ENCODE measurements around the gene FXYD1.
"Not testable (repeated sequence)": the region's sequence is repeated elsewhere in the genome, so short reads cannot be mapped to it uniquely, and the experiment has no call there.

FXYD1 gene

DNA sequence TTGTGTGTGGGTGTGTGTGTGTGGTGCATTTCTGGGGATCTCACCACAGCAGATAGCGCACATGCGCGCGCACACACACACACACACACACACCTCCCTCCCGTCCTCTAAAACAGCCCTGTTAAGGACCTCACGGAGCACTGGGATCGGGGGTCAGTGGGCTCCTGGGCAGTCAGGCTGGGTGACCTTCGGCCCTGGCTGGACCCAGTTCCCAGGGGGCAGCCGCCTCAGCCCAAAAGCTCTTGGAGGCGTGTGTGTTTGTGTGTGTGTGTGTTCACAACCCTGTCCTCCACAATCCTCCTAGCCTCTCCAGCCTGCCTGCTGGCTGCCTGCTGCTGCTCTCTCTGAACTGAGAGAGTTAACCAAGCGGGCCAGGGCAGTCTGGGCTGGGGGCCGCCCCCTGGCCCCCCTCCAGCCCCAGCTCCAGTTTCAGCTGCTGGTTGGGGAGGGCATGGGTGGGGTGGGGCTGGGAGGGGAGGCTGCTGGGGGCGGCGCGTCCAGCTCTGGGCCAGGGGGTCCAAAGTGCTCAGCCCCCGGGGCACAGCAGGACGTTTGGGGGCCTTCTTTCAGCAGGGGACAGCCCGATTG lies at the start of gene FXYD1:
Gene FXYD1, plus strand, starts transcription at position 520 of the 588 bp plus-strand sequence. CDS start 1,256 bp downstream, outside the sequence.
- DNase-seq, result peak; percentile 26

- DNase-seq, result no peak
Observed at GRCh38 chr19:35089554-35089953, 49.1 kb upstream of the FXYD1 start.

GRCh38 chr19:35090160-35090505 lies 48.5 kb upstream of the FXYD1 start:
- no peak for DNase-seq

DNA sequence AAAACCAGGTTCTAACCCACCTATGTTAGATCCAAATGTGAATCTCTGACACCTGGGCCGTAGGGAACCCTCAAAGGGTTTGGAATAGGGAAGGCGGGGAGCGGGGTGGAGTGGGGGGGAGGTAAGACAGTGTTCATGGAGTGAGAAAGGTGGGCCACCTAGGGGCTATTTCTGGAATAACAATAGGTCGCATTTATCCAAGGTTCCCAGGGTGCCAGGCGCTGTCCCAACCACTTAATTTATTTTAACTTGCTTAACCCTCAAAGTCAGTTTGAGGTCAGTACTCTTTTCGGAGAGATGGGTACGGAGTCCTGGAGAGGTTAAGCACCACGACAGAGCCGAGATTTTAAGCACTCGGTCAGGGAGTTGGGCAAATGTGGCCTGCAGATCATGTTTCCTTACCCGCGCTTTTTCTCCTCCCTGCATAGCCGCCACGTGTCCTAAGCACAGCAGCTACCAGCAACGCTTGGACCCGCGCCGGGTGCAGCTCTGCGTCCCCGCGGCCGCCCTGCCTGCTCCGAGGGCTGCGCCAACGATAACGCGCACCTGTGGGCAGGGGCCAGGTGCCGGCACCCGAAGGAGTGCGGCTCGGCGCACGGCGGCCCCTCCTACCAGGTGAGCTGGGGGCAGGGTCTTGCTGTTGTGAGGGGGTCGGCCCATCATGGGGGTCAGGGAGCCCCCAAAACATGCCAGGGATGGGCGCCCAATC lies 48.0 kb upstream of the FXYD1 start:
- DNase-seq, result peak; percentile 75

DNA sequence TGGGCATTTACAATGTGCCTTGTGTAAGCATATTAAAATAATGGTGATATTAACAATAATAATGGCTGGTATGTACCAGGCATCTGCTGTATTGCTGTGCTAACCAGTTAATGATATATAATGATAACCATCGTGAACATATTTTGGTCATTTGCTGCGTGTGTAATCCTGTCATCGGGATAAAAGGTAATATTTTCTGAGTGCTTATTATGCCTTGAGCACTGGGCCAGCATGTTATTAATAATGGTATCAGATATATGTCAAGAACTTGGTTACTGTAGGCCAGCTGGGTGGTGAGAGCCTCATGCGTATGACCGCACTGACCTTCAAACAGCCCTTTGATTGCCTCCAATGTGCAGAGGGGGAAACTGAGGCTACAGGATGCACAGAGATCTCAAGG lies 45.2 kb upstream of the FXYD1 start:
- no peak for DNase-seq

GRCh38 chr19:35093941-35094647 lies 44.5 kb upstream of the FXYD1 start:
- DNase-seq, result no peak

DNA sequence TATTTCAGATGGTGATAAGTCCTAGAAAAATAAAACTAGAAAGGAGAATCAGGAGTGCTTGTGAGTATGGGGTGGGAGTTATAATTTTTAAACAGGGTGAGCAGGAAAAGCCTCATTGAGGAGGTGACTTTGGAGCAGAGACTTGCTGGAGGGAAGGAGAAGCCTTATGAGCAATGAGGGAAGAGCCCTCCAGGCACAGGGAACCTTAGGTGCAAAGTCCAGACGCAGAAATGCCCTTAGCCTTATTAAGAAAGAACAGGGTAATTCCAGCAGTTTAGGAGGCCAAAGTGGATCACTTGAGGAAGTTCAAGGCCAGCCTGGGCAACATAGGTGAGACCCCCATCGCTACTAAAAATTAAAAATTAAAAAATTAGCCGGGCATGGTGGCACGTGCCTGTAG lies 44.0 kb upstream of the FXYD1 start:
- no peak for DNase-seq

DNA sequence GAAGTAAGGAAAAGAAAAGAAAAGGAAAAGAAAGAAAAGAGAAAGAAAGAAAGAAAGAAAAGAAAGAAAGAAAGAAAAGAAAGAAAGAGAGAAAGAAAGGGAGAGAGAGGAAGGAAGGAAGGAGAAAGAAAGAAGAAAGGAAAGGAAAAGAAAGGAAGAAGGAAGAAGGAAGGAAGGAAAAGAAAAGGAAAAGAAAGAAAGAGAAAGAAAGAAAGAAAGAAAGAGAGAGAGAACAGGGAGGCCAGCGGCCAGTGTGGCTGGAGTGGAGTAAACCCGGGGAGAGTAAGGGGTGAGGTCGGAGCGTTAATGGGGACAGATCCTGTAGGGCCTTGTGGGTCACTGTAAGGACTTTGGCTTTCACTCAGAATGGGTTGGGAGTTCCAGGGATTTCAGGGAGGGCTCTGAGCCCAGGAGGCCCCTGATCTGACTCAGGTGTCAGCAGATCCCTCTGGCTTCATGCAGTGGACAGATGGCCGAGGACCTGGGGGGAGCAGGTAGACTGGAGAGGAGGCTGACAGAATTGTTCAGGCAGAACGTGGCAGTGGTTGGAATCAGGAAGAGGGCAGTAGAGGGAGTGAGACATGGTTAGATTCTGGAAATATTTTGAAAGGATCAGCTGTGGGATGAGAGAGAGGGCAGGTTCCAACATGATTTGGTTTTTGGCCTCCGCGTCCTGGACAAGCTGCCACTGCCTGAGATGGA lies 42.8 kb upstream of the FXYD1 start:
- no peak for DNase-seq

- DNase-seq, result no peak
Observed at GRCh38 chr19:35098413-35099049, 40.1 kb upstream of the FXYD1 start.

GRCh38 chr19:35099155-35099896 lies 39.3 kb upstream of the FXYD1 start:
- no peak for DNase-seq

- DNase-seq, result no peak
Observed at GRCh38 chr19:35099897-35100275, 38.7 kb upstream of the FXYD1 start.

- DNase-seq, result no peak
Observed at GRCh38 chr19:35100588-35101533, 37.8 kb upstream of the FXYD1 start.

- not testable (repeated sequence) for DNase-seq
Observed at GRCh38 chr19:35101949-35102348, 36.7 kb upstream of the FXYD1 start.

DNA sequence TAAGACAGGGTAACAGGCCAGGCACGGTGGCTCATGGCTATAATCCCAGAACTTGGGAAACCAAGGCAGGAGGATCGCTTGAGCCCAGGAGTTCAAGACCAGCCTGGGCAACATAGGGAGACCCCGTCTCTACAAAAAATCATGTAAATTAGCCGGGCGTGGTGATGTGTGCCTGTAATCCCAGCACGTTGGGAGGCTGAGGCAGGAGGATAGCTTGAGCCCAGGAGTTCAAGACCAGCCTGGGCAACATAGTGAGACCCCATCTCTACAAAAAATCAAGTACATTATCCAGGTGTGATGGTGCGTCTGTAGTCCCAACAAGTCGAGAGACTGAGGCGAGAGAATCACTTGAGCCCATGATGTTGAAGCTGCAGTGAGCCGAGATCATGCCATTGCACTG lies 35.0 kb upstream of the FXYD1 start:
- not testable (repeated sequence) for DNase-seq

GRCh38 chr19:35104361-35104760 lies 34.3 kb upstream of the FXYD1 start:
- no peak for DNase-seq

- no peak for DNase-seq
Observed at GRCh38 chr19:35105047-35105410, 33.6 kb upstream of the FXYD1 start.

- DNase-seq, result no peak
Observed at GRCh38 chr19:35105411-35106290, 33.0 kb upstream of the FXYD1 start.

GRCh38 chr19:35106291-35106583 lies 32.4 kb upstream of the FXYD1 start:
- peak; percentile 78 for DNase-seq

- no peak for DNase-seq
Observed at GRCh38 chr19:35106898-35107541, 31.6 kb upstream of the FXYD1 start.

GRCh38 chr19:35107545-35107944 lies 31.1 kb upstream of the FXYD1 start:
- DNase-seq, result peak; percentile 90
